Peyer's patch (tissue), 4 donors: ENCODE data around the gene GPR142. TPM values are rescaled to one million over a fixed set of nuclear protein-coding genes. Genes with fewer than 3 reads are reported as not detected.

Experiments used
- DNase-seq, 3 donors: peaks; one replicate each; pipeline ENCODE4 v3.0.0-alpha.2; 2017 to 2019
- H3K27ac ChIP-seq, 4 donors: fragments of 200-600 bp; sonication (generic); one replicate each; pipeline ENCODE4 v1.5.1; 2016 to 2019
- H3K27me3 ChIP-seq, 2 donors: fragments of 200-600 bp; sonication (generic); one replicate each; pipeline ENCODE4 v1.5.1; 2019
- H3K36me3 ChIP-seq, 3 donors: fragments of 200-600 bp; sonication (generic); one replicate each; pipeline ENCODE4 v1.5.1; 2016 to 2019
- H3K4me1 ChIP-seq, 4 donors: fragments of 200-600 bp; sonication (generic); one replicate each; pipeline ENCODE4 v1.5.1; 2016 to 2019
- H3K4me3 ChIP-seq, 4 donors: fragments of 200-600 bp; sonication (generic); 1 replicate in 3 of 4; 2 replicates in 1 of 4; pipeline ENCODE4 v1.5.1; 2016 to 2019; ENCODE audit warnings: mild to moderate bottlenecking in 1 of 4
- H3K9me3 ChIP-seq, 4 donors: fragments of 200-600 bp; sonication (generic); one replicate each; pipeline ENCODE4 v1.5.1; 2016 to 2019; ENCODE audit warnings: mild to moderate bottlenecking in 1 of 4
- POLR2A ChIP-seq, 2 donors: fragments of 450-650 bp; IDR thresholded peaks; one replicate each; pipeline ENCODE4 v1.5.1; 2017; ENCODE audit warnings: antibody characterized with exemption in 2 of 2, mild to moderate bottlenecking in 2 of 2, moderate library complexity in 2 of 2
- small RNA-seq, 2 donors: library from RNA; depleted of rRNA; stranded (forward); fragments of <200 nt; gene quantifications; one replicate each; pipeline ENCODE3, GENCODE V24; 2016
- total RNA-seq, 4 donors: library from RNA; depleted of rRNA; stranded (reverse); fragments of >200 nt; gene quantifications; one replicate each; pipeline ENCODE4 v1.1.0, GENCODE V29; 2016
- TF ChIP-seq, protein P1 (sequence below), 6 experiments: fragments of 450-650 bp in 4 of 6; fragments of 200-600 bp in 2 of 6; sonication (generic) in 1 of 6; IDR thresholded peaks; one replicate each; pipeline ENCODE4 v1.5.1; 2017 to 2019; ENCODE audit warnings: antibody characterized with exemption in 6 of 6, mild to moderate bottlenecking in 3 of 6, moderate library complexity in 1 of 6

The GPR142 gene
- total RNA-seq, 4 donors from 2014 or later = 0.53 to 1.1 (median 0.85) TPM; not detected in 1

- Histone ChIP-seq H3K9me3 (no peaks in the 10 kb centered on the region), H3K4me3 (no peak overlapping the region), H3K36me3 (no peaks in the 10 kb centered on the region), H3K27me3 (no peaks in the 10 kb centered on the region), H3K27ac (no peak overlapping the region), H3K4me1 (peaks cover 0 to 20% (median 2%) of the 10 kb centered on the region in 4 donors)
- no peak for DNase-seq
- TF ChIP-seq, protein P1, sequence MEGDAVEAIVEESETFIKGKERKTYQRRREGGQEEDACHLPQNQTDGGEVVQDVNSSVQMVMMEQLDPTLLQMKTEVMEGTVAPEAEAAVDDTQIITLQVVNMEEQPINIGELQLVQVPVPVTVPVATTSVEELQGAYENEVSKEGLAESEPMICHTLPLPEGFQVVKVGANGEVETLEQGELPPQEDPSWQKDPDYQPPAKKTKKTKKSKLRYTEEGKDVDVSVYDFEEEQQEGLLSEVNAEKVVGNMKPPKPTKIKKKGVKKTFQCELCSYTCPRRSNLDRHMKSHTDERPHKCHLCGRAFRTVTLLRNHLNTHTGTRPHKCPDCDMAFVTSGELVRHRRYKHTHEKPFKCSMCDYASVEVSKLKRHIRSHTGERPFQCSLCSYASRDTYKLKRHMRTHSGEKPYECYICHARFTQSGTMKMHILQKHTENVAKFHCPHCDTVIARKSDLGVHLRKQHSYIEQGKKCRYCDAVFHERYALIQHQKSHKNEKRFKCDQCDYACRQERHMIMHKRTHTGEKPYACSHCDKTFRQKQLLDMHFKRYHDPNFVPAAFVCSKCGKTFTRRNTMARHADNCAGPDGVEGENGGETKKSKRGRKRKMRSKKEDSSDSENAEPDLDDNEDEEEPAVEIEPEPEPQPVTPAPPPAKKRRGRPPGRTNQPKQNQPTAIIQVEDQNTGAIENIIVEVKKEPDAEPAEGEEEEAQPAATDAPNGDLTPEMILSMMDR (IDR thresholded peaks at IDR 0.05) = no peak
- no peak for TF ChIP-seq POLR2A (IDR thresholded peaks at IDR 0.05)
These were observed 47.2 kb downstream of the GPR142 start for GRCh38 chr17:74414510-74414909.

GRCh38 chr17:74415608-74416396 is 48.5 kb downstream of the GPR142 start:
- TF ChIP-seq, protein P1 (IDR thresholded peaks at IDR 0.05) = no peak
- peak in 1 of 2 donors; percentile 19 for TF ChIP-seq POLR2A (IDR thresholded peaks at IDR 0.05)
- peak overlapping the region in 2 of 4 donors; percentile 73 to 87 for H3K27ac ChIP-seq
- no peaks in the 10 kb centered on the region for H3K27me3 ChIP-seq
- peak in 2 of 3 donors; percentile 74 to 80 for DNase-seq
- peak overlapping the region in 1 of 4 donors; percentile 37 for H3K4me3 ChIP-seq
- H3K9me3 ChIP-seq = no peaks in the 10 kb centered on the region
- H3K4me1 ChIP-seq = peaks cover 0 to 20% (median 2%) of the 10 kb centered on the region in 4 donors
- H3K36me3 ChIP-seq = no peaks in the 10 kb centered on the region

- DNase-seq = peak in 2 of 3 donors; percentile 69 to 78
- peak overlapping the region in 2 of 4 donors; percentile 29 to 37 for H3K4me3 ChIP-seq
- TF ChIP-seq, protein P1 (IDR thresholded peaks at IDR 0.05) = no peak
- TF ChIP-seq POLR2A (IDR thresholded peaks at IDR 0.05) = peak in 1 of 2 donors; percentile 29
- no peaks in the 10 kb centered on the region for H3K27me3 ChIP-seq
- peaks cover 0 to 20% (median 2%) of the 10 kb centered on the region in 4 donors for H3K4me1 ChIP-seq
- H3K36me3 ChIP-seq = no peaks in the 10 kb centered on the region
- no peaks in the 10 kb centered on the region for H3K9me3 ChIP-seq
- H3K27ac ChIP-seq = peak overlapping the region in 3 of 4 donors; percentile 9 to 87 (median 73)
These were observed 50.1 kb downstream of the GPR142 start for GRCh38 chr17:74417178-74418045.

DNA sequence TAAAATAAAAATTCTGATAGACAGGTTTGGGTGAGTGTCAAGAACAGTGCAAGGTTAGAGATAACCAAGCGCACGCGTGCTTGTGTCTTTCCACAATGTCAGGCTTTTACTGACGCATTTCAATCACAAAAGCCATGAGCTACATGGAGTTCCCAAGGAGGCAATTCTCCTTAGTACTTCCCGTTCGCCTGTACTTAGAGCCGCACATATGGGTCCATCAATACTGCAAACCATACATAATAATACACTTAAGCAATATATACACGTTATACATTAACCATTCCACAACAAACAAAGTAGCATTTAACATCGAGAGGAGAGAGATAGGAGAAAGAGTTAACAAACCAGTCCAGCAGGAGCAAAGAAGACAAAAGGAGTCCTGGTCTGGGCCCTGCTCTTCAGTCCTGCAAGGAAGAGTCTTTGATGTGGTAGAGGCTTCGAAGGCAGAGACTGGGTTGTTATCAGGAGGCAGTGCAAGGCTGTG is 52.7 kb downstream of the GPR142 start:
- peak overlapping the region in 3 of 4 donors; percentile 43 to 88 (median 46) for H3K27ac ChIP-seq

More for the DNA sequence above, 52.7 kb downstream of the GPR142 start:
- H3K36me3 ChIP-seq = no peaks in the 10 kb centered on the region
- no peaks in the 10 kb centered on the region for H3K27me3 ChIP-seq
- TF ChIP-seq, protein P1 (IDR thresholded peaks at IDR 0.05) = peak in 1 of 6 experiments; percentile 6
- TF ChIP-seq POLR2A (IDR thresholded peaks at IDR 0.05) = no peak
- H3K4me1 ChIP-seq = peaks cover 0 to 26% (median 2%) of the 10 kb centered on the region in 4 donors
- no peak overlapping the region for H3K4me3 ChIP-seq
- peak in 1 of 3 donors; percentile 76 for DNase-seq
- H3K9me3 ChIP-seq = no peaks in the 10 kb centered on the region

Small RNA genes lying within 50 kb of the gene (small RNA-seq; reads per million reads assigned to genes)
- 0 reads per million in 2 donors for gene RNA5SP448

Other genes starting within 250 kb of the GPR142 start
- gene RPL38, start 163.8 kb upstream of the GPR142 start, total RNA-seq = 100 to 1,000 TPM; 222 to 392 (median 289) TPM
- 10 to 100 TPM in 1 of 4 donors, 1 to 10 TPM in 3; 1.2 to 24.8 (median 3.1) TPM for gene TTYH2, start 153.9 kb upstream of the GPR142 start, total RNA-seq
- not detected for gene DNAI2, start 93.3 kb upstream of the GPR142 start, total RNA-seq
- gene KIF19, start 41.3 kb upstream of the GPR142 start, total RNA-seq = 10 to 100 TPM in 1 of 4 donors, 1 to 10 TPM in 3; 2.1 to 31.4 (median 8.6) TPM
- gene BTBD17, start 5.6 kb upstream of the GPR142 start, total RNA-seq = not detected
- 100 to 1,000 TPM in 2 of 4 donors, 10 to 100 TPM in 2; 61.1 to 173 (median 107) TPM for gene GPRC5C, start 64.6 kb downstream of the GPR142 start, total RNA-seq
- 10 to 100 TPM in 1 of 4 donors, 1 to 10 TPM in 3; 1.1 to 61.1 (median 6.8) TPM for gene CD300A, start 99.1 kb downstream of the GPR142 start, total RNA-seq
- not detected for gene CD300LB, start 164.0 kb downstream of the GPR142 start, total RNA-seq
- not detected for gene CD300C, start 178.6 kb downstream of the GPR142 start, total RNA-seq
- not detected for gene CD300H, start 200.0 kb downstream of the GPR142 start, total RNA-seq
- not detected for gene CD300LD, start 224.8 kb downstream of the GPR142 start, total RNA-seq